Measurements from ENCODE around the gene ZNF543.

ZNF543 gene

DNA sequence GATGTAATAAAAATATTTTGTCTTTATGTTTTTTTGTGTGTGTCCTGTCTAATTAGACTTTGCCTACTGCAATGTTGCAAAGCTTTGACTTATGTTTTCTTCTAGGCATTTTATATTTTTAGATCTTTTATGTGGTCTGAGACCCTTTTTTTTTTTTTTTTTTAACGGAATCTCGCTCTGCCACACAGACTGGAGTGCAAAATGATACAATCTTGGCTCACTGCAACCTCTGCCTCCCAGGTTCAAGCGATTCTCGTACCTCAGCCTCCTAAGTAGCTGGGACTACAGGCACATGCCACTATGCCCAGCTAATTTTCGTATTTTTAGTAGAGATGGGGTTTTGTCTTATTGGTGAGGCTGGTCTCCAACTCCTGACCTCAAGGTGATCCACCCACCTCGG, 22.3 kb downstream of the ZNF543 start:
- no peaks in the 10 kb centered on the region for H3K79me2 ChIP-seq (ENCODE audit: insufficient read depth, low read length)
- no peaks in the 10 kb centered on the region for H3K27me3 ChIP-seq (ENCODE audit: insufficient read depth, low read length)
- TF ChIP-seq, protein P1, sequence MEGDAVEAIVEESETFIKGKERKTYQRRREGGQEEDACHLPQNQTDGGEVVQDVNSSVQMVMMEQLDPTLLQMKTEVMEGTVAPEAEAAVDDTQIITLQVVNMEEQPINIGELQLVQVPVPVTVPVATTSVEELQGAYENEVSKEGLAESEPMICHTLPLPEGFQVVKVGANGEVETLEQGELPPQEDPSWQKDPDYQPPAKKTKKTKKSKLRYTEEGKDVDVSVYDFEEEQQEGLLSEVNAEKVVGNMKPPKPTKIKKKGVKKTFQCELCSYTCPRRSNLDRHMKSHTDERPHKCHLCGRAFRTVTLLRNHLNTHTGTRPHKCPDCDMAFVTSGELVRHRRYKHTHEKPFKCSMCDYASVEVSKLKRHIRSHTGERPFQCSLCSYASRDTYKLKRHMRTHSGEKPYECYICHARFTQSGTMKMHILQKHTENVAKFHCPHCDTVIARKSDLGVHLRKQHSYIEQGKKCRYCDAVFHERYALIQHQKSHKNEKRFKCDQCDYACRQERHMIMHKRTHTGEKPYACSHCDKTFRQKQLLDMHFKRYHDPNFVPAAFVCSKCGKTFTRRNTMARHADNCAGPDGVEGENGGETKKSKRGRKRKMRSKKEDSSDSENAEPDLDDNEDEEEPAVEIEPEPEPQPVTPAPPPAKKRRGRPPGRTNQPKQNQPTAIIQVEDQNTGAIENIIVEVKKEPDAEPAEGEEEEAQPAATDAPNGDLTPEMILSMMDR (IDR thresholded peaks at IDR 0.05; ENCODE audit: low read length): no peak
- TF ChIP-seq EZH2 (IDR thresholded peaks at IDR 0.05; ENCODE audit: borderline replicate concordance, low read length): no peak
- H2AFZ ChIP-seq (ENCODE audit: low read length): no peak overlapping the region
- H3K4me3 ChIP-seq (ENCODE audit: low read depth, low read length, poor library complexity, severe bottlenecking): no peak overlapping the region
- H3K4me1 ChIP-seq (ENCODE audit: insufficient read depth, low read length, severe bottlenecking): no peaks in the 10 kb centered on the region
- H3K9ac ChIP-seq (ENCODE audit: low read length): no peak overlapping the region
- no peaks in the 10 kb centered on the region for H3K9me2 ChIP-seq (ENCODE audit: low read depth, low read length)
- H4K20me1 ChIP-seq (ENCODE audit: insufficient read depth, low read length): no peaks in the 10 kb centered on the region
- no peak overlapping the region for H3K4me2 ChIP-seq (ENCODE audit: low read length)
- H3K9me3 ChIP-seq (ENCODE audit: low read length): no peaks in the 10 kb centered on the region
- no peaks in the 10 kb centered on the region for H3F3A ChIP-seq (ENCODE audit: insufficient read depth, low read length)
- no peaks in the 10 kb centered on the region for H3K36me3 ChIP-seq (ENCODE audit: insufficient read depth, low read length)
- H3K27ac ChIP-seq (ENCODE audit: low read depth, low read length, poor library complexity, severe bottlenecking): no peak overlapping the region

DNA sequence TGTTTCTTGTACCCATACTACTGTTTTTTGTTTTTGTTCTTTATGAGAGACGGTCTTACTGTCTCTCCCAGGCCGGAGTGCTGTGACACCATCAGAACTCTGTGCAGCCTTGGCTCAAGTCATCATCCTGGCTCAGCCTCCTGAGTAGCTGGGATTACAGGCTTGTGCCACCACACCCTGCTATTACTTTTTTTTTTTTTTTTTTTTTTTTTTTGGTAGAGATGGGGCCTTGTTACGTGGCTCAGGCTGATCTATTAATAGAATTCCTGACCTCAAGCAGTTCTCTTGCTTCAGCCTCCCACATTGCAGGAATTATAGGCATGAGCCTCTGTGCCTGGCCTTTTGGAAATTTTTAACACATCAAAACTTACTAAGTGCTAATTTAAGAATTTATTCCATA, 27.9 kb downstream of the ZNF543 start:
- H2AFZ ChIP-seq (ENCODE audit: low read length): no peak overlapping the region
- no peak for TF ChIP-seq EZH2 (IDR thresholded peaks at IDR 0.05; ENCODE audit: borderline replicate concordance, low read length)
- TF ChIP-seq, protein P1 (IDR thresholded peaks at IDR 0.05; ENCODE audit: low read length): no peak

DNA sequence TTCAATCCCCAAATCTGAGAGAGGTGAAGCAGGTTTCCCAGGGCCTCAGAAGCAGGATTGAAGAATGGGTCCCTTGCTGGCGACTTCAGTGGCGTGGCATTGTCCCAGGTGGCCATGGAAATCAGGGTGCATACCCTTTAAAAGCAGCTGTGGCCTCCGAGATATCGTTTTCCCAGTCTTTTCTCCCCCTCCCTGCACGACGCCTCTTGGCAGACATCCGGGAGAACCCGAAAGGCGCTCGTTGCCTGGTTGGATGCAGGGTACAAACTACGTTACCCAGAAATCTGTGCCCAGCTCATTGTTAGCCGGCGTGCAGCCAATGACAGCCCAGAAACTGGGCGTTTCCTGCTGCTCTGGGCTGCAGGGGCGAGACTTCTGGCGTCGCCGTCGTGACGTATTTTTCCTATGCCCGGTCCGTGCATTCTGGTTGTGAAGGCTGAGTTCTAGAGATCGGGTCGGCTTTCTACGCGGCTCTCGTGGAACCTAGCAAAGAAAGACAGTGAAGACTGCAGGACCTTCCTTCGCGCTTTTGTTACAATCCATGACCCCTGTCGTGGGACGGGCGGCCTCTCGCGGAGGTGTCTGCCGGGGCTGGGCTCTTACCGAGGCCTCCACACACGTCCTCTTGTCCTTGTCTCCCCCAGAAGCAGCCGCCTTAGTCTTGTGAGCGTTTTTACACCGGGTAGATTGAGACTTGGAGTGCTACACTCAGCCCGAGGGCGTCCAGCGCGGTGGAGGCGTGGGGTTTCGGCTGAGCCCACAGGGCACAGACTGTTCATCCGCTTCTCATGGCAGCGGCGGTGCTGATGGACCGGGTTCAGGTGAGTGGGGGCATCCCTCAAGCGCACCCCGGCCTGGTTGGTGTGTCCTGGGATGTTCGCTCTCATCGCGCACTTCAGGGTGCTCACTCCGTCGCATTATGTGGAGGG, 30.9 kb downstream of the ZNF543 start, which contains the start of gene ZNF304:
Gene ZNF304 (plus strand): TSS at position 395 of the 929 bp plus-strand sequence. CDS start 394 bp downstream, at position 789.
- Histone ChIP-seq H2AFZ (ENCODE audit: low read length) (peak within 1 kb of the TSS; percentile 71; the same call in 1 of the 2 replicates), H3K36me3 (ENCODE audit: insufficient read depth, low read length) (peaks cover 22% of the 10 kb centered on the region), H3K4me3 (ENCODE audit: low read depth, low read length, poor library complexity, severe bottlenecking) (peak within 1 kb of the TSS; percentile 81), H3K79me2 (ENCODE audit: insufficient read depth, low read length) (no peaks in the 10 kb centered on the region), H3K9ac (ENCODE audit: low read length) (peak within 1 kb of the TSS; percentile 71), H3K9me2 (ENCODE audit: low read depth, low read length) (no peaks in the 10 kb centered on the region), H3K4me1 (ENCODE audit: insufficient read depth, low read length, severe bottlenecking) (peaks cover 16% of the 10 kb centered on the region), H3K27me3 (ENCODE audit: insufficient read depth, low read length) (no peaks in the 10 kb centered on the region), H3K9me3 (ENCODE audit: low read length) (no peaks in the 10 kb centered on the region), H3K27ac (ENCODE audit: low read depth, low read length, poor library complexity, severe bottlenecking) (no peak within 1 kb of the TSS), H4K20me1 (ENCODE audit: insufficient read depth, low read length) (no peaks in the 10 kb centered on the region), H3K4me2 (ENCODE audit: low read length) (peak within 1 kb of the TSS; percentile 77), H3F3A (ENCODE audit: insufficient read depth, low read length) (no peaks in the 10 kb centered on the region)
- TF ChIP-seq EZH2 (IDR thresholded peaks at IDR 0.05; ENCODE audit: borderline replicate concordance, low read length): no peak
- TF ChIP-seq, protein P1 (IDR thresholded peaks at IDR 0.05; ENCODE audit: low read length): no peak

More for the DNA sequence above, 27.9 kb downstream of the ZNF543 start:
- Histone ChIP-seq H3K27me3 (ENCODE audit: insufficient read depth, low read length) (no peaks in the 10 kb centered on the region), H3K27ac (ENCODE audit: low read depth, low read length, poor library complexity, severe bottlenecking) (no peak overlapping the region), H3K9me2 (ENCODE audit: low read depth, low read length) (no peaks in the 10 kb centered on the region), H3K9ac (ENCODE audit: low read length) (no peak overlapping the region), H3K4me3 (ENCODE audit: low read depth, low read length, poor library complexity, severe bottlenecking) (no peak overlapping the region), H3K9me3 (ENCODE audit: low read length) (no peaks in the 10 kb centered on the region), H4K20me1 (ENCODE audit: insufficient read depth, low read length) (no peaks in the 10 kb centered on the region), H3K79me2 (ENCODE audit: insufficient read depth, low read length) (no peaks in the 10 kb centered on the region), H3K4me2 (ENCODE audit: low read length) (no peak overlapping the region), H3K36me3 (ENCODE audit: insufficient read depth, low read length) (no peaks in the 10 kb centered on the region), H3F3A (ENCODE audit: insufficient read depth, low read length) (no peaks in the 10 kb centered on the region), H3K4me1 (ENCODE audit: insufficient read depth, low read length, severe bottlenecking) (peaks cover 16% of the 10 kb centered on the region)

Data from OCI-LY1 (cell line).